MM.1S (cell line): Measurements from ENCODE around the gene PFDN1.

Experiments used
- DNase-seq: peaks from one replicate; pipeline ENCODE4 v3.0.0-alpha.2; 2015
- H2AFZ ChIP-seq: fragments of 300-600 bp; sonication (generic); 2 replicates; pipeline ENCODE4 v1.6.0; 2016; ENCODE audit warnings: antibody characterized with exemption, low read length
- H3F3A ChIP-seq: fragments of 300-600 bp; sonication (generic); 2 replicates; pipeline ENCODE4 v1.6.1; 2016; ENCODE audit warnings: mild to moderate bottlenecking, antibody characterized with exemption, low read length, moderate library complexity, mixed read lengths; ENCODE audit not compliant: insufficient read depth
- H3K27ac ChIP-seq: fragments of 300-600 bp; sonication (generic); 2 replicates; pipeline ENCODE4 v1.5.1; 2016; ENCODE audit warnings: mild to moderate bottlenecking, low read length
- H3K27me3 ChIP-seq: fragments of 300-600 bp; sonication (generic); replicated peaks from 2 replicates; pipeline ENCODE4 v1.6.0; 2016; ENCODE audit warnings: low read length; ENCODE audit not compliant: insufficient read depth
- H3K36me3 ChIP-seq: fragments of 300-600 bp; sonication (generic); replicated peaks from 2 replicates; pipeline ENCODE4 v1.6.1; 2016; ENCODE audit warnings: mild to moderate bottlenecking, low read length, mixed read lengths; ENCODE audit not compliant: insufficient read depth
- H3K4me1 ChIP-seq: fragments of 300-600 bp; sonication (generic); 2 replicates; pipeline ENCODE4 v1.6.1; 2016; ENCODE audit warnings: low read length, mixed read lengths
- H3K4me2 ChIP-seq: fragments of 300-600 bp; sonication (generic); 2 replicates; pipeline ENCODE4 v1.6.0; 2016; ENCODE audit warnings: low read depth, low read length
- H3K4me3 ChIP-seq: fragments of 300-600 bp; sonication (generic); 2 replicates; pipeline ENCODE4 v1.5.1; 2016; ENCODE audit warnings: low read length, mixed read lengths
- H3K79me2 ChIP-seq: fragments of 300-600 bp; sonication (generic); 2 replicates; pipeline ENCODE4 v1.6.1; 2016; ENCODE audit warnings: mixed run types, low read length, mixed read lengths
- H3K9ac ChIP-seq: fragments of 300-600 bp; sonication (generic); 2 replicates; pipeline ENCODE4 v1.6.1; 2016; ENCODE audit warnings: low read length, mixed read lengths
- H3K9me2 ChIP-seq: fragments of 300-600 bp; sonication (generic); replicated peaks from 2 replicates; pipeline ENCODE4 v1.6.1; 2016; ENCODE audit warnings: mild to moderate bottlenecking, low read length, mixed read lengths; ENCODE audit not compliant: insufficient read depth
- H3K9me3 ChIP-seq: fragments of 300-600 bp; sonication (generic); replicated peaks from 2 replicates; pipeline ENCODE4 v1.6.1; 2016; ENCODE audit warnings: mild to moderate bottlenecking, low read length, mixed read lengths; ENCODE audit not compliant: insufficient read depth
- H4K20me1 ChIP-seq: fragments of 300-600 bp; sonication (generic); 2 replicates; pipeline ENCODE4 v1.6.1; 2016; ENCODE audit warnings: mild to moderate bottlenecking, low read length, moderate library complexity, mixed read lengths; ENCODE audit not compliant: insufficient read depth
- EZH2 ChIP-seq: fragments of 300-600 bp; sonication (generic); optimal IDR thresholded peaks from 2 replicates; pipeline ENCODE3; 2017; ENCODE audit warnings: low read depth, mild to moderate bottlenecking, antibody characterized with exemption, low read length, mixed read lengths
- EZH2phosphoT487 ChIP-seq: fragments of 300-600 bp; sonication (generic); IDR thresholded peaks from 2 replicates; pipeline ENCODE4 v1.6.1; 2018; ENCODE audit warnings: antibody characterized with exemption, low read length
- TF ChIP-seq, protein P1 (sequence below): fragments of 300-600 bp; sonication (generic); IDR thresholded peaks from 2 replicates; pipeline ENCODE4 v1.5.1; 2016; ENCODE audit warnings: antibody characterized with exemption, low read length, mixed read lengths

The PFDN1 gene

DNA sequence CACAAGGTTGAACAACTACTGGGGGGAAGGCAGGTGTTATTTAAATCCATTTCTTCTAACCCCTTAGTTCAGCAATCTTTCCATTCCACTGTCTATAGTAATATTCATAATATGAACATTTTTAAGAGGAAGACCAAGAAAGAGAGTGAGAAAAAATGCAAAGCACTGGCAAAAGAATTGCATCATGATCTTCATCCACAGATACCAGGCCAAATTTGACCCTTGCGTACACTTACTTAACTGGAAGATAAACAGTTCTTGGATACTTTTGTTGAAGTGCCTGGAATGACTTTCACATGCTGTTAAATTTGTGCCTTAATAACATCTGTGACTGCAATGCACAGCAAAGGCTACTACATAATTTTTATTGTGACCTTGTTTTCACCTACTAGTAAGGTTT is 1.8 kb downstream of the PFDN1 start:
- H3K9me3 ChIP-seq, result no peaks in the 10 kb centered on the region
- H3K4me3 ChIP-seq, result no peak overlapping the region
- peaks cover 46% of the 10 kb centered on the region for H3K79me2 ChIP-seq

DNA sequence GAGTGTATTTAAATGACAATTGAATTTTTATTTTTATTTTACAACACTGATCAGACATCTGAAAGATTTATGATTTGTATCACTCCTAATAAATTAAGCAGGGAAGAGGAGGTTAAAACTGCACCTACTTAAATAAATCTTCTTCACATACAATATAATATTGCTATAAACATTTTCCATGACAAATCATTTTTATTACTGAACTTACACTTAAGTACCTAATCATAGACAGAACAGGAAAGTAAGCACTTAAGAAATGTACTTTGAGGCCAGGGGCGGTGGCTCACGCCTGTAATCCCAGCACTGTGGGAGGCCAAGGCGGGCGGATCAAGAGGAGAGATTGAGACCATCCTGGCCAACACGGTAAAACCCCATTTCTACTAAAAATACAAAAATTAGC is 3.8 kb downstream of the PFDN1 start:
- Histone ChIP-seq H3K27me3 (no peaks in the 10 kb centered on the region), H3K36me3 (no peaks in the 10 kb centered on the region), H3K9me3 (no peaks in the 10 kb centered on the region), H3K27ac (no peak overlapping the region), H3K9me2 (no peaks in the 10 kb centered on the region), H3F3A (no peaks in the 10 kb centered on the region), H4K20me1 (peaks cover 4% of the 10 kb centered on the region; the same call in 1 of the 2 replicates), H3K4me2 (no peak overlapping the region), H3K9ac (no peak overlapping the region), H3K4me3 (no peak overlapping the region), H3K4me1 (peaks cover 13% of the 10 kb centered on the region; the same call in 1 of the 2 replicates), H2AFZ (no peak overlapping the region), H3K79me2 (peaks cover 65% of the 10 kb centered on the region)
- DNase-seq, result no peak
- TF ChIP-seq EZH2phosphoT487 (no peak), EZH2 (no peak)
- TF ChIP-seq, protein P1, sequence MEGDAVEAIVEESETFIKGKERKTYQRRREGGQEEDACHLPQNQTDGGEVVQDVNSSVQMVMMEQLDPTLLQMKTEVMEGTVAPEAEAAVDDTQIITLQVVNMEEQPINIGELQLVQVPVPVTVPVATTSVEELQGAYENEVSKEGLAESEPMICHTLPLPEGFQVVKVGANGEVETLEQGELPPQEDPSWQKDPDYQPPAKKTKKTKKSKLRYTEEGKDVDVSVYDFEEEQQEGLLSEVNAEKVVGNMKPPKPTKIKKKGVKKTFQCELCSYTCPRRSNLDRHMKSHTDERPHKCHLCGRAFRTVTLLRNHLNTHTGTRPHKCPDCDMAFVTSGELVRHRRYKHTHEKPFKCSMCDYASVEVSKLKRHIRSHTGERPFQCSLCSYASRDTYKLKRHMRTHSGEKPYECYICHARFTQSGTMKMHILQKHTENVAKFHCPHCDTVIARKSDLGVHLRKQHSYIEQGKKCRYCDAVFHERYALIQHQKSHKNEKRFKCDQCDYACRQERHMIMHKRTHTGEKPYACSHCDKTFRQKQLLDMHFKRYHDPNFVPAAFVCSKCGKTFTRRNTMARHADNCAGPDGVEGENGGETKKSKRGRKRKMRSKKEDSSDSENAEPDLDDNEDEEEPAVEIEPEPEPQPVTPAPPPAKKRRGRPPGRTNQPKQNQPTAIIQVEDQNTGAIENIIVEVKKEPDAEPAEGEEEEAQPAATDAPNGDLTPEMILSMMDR, result no peak

More for the DNA sequence above, 1.8 kb downstream of the PFDN1 start:
- Histone ChIP-seq H3K4me1 (peaks cover 7% of the 10 kb centered on the region; the same call in 1 of the 2 replicates), H3K9me2 (no peaks in the 10 kb centered on the region), H4K20me1 (no peaks in the 10 kb centered on the region), H3K27me3 (no peaks in the 10 kb centered on the region), H2AFZ (no peak overlapping the region), H3K27ac (no peak overlapping the region), H3K9ac (no peak overlapping the region), H3F3A (no peaks in the 10 kb centered on the region), H3K4me2 (no peak overlapping the region), H3K36me3 (no peaks in the 10 kb centered on the region)
- DNase-seq, result no peak
- no peak for TF ChIP-seq EZH2phosphoT487
- no peak for TF ChIP-seq EZH2
- TF ChIP-seq, protein P1, result no peak

DNA sequence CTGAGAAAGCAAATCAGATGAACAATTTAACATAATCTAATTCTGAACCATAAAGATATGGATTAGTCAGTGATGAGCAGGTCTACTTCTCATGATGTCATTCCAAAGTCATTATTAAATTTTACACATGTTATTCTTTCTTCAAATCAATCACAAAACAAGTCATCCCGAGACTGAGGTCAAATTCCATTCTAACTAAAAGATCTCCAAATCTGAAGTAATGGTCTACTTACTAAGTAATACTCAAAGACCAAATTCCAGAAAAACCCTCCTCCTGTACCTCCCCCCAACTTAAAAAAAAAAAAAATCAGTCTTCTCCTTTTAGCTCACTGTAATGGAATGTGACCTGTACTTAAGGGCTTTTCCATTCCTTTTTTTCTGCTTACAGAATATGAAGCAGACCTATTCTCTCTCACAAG is 4.7 kb downstream of the PFDN1 start:
- Histone ChIP-seq H4K20me1 (peaks cover 4% of the 10 kb centered on the region), H3K4me2 (no peak overlapping the region), H3K79me2 (peaks cover 74% of the 10 kb centered on the region), H3K27ac (no peak overlapping the region), H2AFZ (no peak overlapping the region), H3K36me3 (no peaks in the 10 kb centered on the region), H3K9me3 (no peaks in the 10 kb centered on the region), H3K27me3 (no peaks in the 10 kb centered on the region), H3K4me1 (peaks cover 13% of the 10 kb centered on the region; the same call in 1 of the 2 replicates), H3K9me2 (no peaks in the 10 kb centered on the region), H3K9ac (no peak overlapping the region), H3K4me3 (no peak overlapping the region), H3F3A (no peaks in the 10 kb centered on the region)
- TF ChIP-seq EZH2phosphoT487 (no peak), EZH2 (no peak)
- TF ChIP-seq, protein P1, result no peak
- no peak for DNase-seq
